ENCODE results near the gene NOC2L.

- TF ChIP-seq YY1 (IDR thresholded peaks at IDR 0.05; ENCODE audit: low read depth) (no peak), EGR1 (IDR thresholded peaks at IDR 0.05) (no peak), TAF1 (IDR thresholded peaks at IDR 0.05; ENCODE audit: low read depth) (no peak), NFIC (IDR thresholded peaks at IDR 0.05) (no peak), TEAD4 (IDR thresholded peaks at IDR 0.05) (no peak)
Measured at GRCh38 chr1:936348-937264, 22.4 kb downstream of the NOC2L start.
